HFF-Myc (cell line): ENCODE results near the gene CCNI2.
A peak's percentile ranks its signal among the peaks of the same experiment; 100 is the strongest.

Experiments
- DNase-seq: peaks from one replicate; pipeline ENCODE4 v3.0.0-alpha.2; 2011; ENCODE audit warnings: low read depth; ENCODE audit errors: extremely low read depth
- H3K4me3 ChIP-seq: replicated peaks from 2 replicates; pipeline ENCODE4 v1.5.1; 2011; ENCODE audit warnings: low read depth, mild to moderate bottlenecking, control low read depth, low read length
- CTCF ChIP-seq: IDR thresholded peaks from 2 replicates; pipeline ENCODE4 v1.5.1; 2012; ENCODE audit warnings: mild to moderate bottlenecking, low read depth, low read length, control low read depth; ENCODE audit errors: missing control alignments

Gene CCNI2

GRCh38 chr5:132729896-132730295 lies 17.3 kb upstream of the CCNI2 start:
- DNase-seq: no peak
- no peak overlapping the region for H3K4me3 ChIP-seq
- no peak for TF ChIP-seq CTCF

GRCh38 chr5:132733499-132734148 lies 13.6 kb upstream of the CCNI2 start:
- no peak overlapping the region for H3K4me3 ChIP-seq
- DNase-seq: no peak
- TF ChIP-seq CTCF: no peak

- no peak overlapping the region for H3K4me3 ChIP-seq
- DNase-seq: no peak
- no peak for TF ChIP-seq CTCF
Observed at GRCh38 chr5:132734687-132735086, 12.5 kb upstream of the CCNI2 start.

- peak; percentile 90 for DNase-seq
- no peak for TF ChIP-seq CTCF
- peak within 1 kb of the TSS; percentile 79 for H3K4me3 ChIP-seq
Observed at GRCh38 chr5:132736853-132737833, 10.1 kb upstream of the CCNI2 start, which contains the start of gene KIF3A. Gene KIF3A (minus strand): TSS chr5:132737546. CDS start chr5:132737419, 127 bp downstream.

- no peak for DNase-seq
- H3K4me3 ChIP-seq: peak overlapping the region; percentile 79
- TF ChIP-seq CTCF: no peak
Observed at GRCh38 chr5:132737982-132738681, 9.1 kb upstream of the CCNI2 start.

- no peak for DNase-seq
Observed at GRCh38 chr5:132739232-132739631, 8.0 kb upstream of the CCNI2 start.

More at GRCh38 chr5:132739232-132739631, 8.0 kb upstream of the CCNI2 start:
- no peak overlapping the region for H3K4me3 ChIP-seq
- no peak for TF ChIP-seq CTCF
